Activated naive CD8-positive, alpha-beta T cell (primary cell): ENCODE measurements around the gene SPTB.
A peak's percentile ranks its signal among the peaks of the same experiment; 100 is the strongest.

Experiments
- H3K27ac Mint-ChIP-seq: one replicate; pipeline ENCODE4 v1.8.0; 2021; ENCODE audit warnings: mixed read lengths
- H3K27me3 Mint-ChIP-seq: one replicate; pipeline ENCODE4 v1.8.0; 2021; ENCODE audit warnings: mixed read lengths
- H3K36me3 Mint-ChIP-seq: one replicate; pipeline ENCODE4 v1.8.0; 2021; ENCODE audit warnings: mixed read lengths
- H3K4me1 Mint-ChIP-seq: one replicate; pipeline ENCODE4 v1.8.0; 2021; ENCODE audit warnings: low read depth, mixed read lengths
- H3K4me3 Mint-ChIP-seq: one replicate; pipeline ENCODE4 v1.8.0; 2021; ENCODE audit warnings: mild to moderate bottlenecking, mixed read lengths
- H3K9me3 Mint-ChIP-seq: one replicate; pipeline ENCODE4 v1.8.0; 2021; ENCODE audit warnings: low read depth, mixed read lengths

SPTB gene

DNA sequence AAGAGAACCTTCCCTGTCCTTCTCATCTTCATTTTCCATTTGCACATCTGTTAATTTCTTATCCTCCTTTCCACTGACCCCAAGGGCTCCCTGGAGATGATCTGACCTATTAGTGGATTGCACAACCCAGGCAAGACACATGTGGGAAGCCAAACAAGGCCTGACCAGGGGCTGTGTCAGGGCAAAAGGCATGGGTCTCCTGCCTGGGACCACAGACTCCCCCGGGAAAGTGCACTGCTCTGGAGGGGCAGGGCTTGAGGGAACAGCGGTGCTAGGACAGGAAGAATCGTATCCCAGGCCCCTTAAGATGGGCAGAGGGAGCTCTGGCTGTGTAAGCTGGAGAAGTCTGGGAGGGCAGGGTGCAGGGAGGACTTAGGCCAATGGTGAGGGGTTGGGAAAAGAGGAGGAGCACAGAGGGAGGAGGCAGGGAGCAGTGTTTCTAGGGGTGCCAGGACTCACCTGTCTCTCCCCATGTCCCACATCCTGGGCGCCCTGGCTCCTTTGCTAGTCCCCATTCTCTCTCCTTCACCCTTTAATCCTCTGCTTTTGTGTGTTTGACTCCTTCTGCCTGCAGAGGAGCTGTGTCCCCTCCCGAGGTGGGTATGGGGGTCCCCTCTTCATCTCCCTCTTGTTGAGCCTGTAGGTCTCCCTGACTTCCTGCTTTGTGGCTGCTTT lies 150.2 kb downstream of the SPTB start:
- no peaks in the 10 kb centered on the region for H3K27me3 Mint-ChIP-seq
- no peaks in the 10 kb centered on the region for H3K36me3 Mint-ChIP-seq
- no peak overlapping the region for H3K4me3 Mint-ChIP-seq
- H3K9me3 Mint-ChIP-seq = no peaks in the 10 kb centered on the region
- H3K27ac Mint-ChIP-seq = no peak overlapping the region
- H3K4me1 Mint-ChIP-seq = peaks cover 8% of the 10 kb centered on the region

DNA sequence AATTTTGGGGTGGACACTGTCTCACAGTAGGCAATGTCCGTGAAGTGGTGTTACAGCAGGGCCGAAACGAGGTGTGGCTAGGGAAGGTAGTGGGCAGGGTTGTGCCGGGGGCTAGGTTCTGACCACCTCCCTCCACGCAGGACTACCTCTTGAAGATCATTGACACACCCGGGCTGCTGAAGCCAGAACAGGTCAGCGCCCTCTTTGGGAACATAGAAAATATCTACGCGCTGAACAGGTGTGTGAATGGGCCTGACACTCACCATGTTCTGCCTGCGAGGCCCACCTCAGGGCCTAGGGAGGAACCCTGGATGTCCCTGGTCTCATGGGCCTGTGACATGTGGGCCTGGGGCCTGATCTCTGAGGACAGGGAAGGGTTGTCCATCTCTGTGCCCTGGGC lies 150.9 kb downstream of the SPTB start:
- peaks cover 13% of the 10 kb centered on the region for H3K4me1 Mint-ChIP-seq
- H3K36me3 Mint-ChIP-seq = no peaks in the 10 kb centered on the region
- H3K27me3 Mint-ChIP-seq = no peaks in the 10 kb centered on the region
- no peak overlapping the region for H3K27ac Mint-ChIP-seq
- H3K4me3 Mint-ChIP-seq = no peak overlapping the region
- no peaks in the 10 kb centered on the region for H3K9me3 Mint-ChIP-seq

DNA sequence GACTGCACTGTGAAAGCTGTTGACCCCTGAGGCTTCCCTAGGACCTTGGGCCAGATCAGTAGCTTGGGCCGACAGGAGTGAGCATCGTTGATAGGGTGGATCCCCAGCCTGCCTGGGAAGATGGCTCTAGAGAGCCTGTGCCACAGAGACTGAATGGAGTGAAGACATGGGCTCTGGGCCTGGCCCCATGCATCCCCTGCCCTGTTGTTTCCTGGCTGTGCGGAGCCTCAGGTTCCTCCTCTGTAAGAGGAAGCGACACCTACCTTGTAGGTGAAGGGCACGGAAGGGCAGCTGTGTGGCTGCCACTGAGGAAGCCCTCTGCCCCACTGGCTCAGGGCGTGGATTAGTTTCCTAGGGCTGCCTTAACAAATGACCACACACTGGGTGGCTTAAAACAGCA lies 151.6 kb downstream of the SPTB start:
- no peak overlapping the region for H3K27ac Mint-ChIP-seq
- no peaks in the 10 kb centered on the region for H3K27me3 Mint-ChIP-seq
- H3K4me3 Mint-ChIP-seq = no peak overlapping the region
- no peaks in the 10 kb centered on the region for H3K9me3 Mint-ChIP-seq
- no peaks in the 10 kb centered on the region for H3K36me3 Mint-ChIP-seq
- peaks cover 17% of the 10 kb centered on the region for H3K4me1 Mint-ChIP-seq

DNA sequence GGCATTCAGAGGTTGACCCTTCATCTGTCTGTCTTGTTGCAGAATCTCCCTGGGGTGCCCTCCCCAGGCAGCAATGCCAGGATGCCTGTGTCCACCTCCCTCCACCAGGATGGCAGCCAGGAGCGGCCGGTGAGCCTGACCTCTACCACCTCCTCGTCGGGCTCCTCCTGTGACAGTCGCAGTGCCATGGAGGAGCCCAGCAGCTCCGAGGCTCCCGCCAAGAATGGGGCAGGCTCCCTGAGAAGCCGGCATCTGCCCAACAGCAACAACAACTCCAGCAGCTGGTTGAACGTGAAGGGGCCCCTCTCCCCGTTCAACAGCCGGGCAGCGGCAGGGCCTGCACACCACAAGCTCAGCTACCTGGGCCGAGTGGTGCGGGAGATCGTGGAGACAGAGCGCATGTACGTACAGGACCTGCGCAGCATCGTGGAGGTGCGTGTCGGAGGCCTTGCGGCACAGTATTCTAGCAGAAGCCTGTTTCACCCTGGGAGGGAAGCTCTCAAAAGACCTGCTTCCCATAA lies 152.1 kb downstream of the SPTB start:
- peaks cover 21% of the 10 kb centered on the region for H3K4me1 Mint-ChIP-seq
- no peaks in the 10 kb centered on the region for H3K36me3 Mint-ChIP-seq
- no peaks in the 10 kb centered on the region for H3K9me3 Mint-ChIP-seq
- no peak overlapping the region for H3K27ac Mint-ChIP-seq
- H3K4me3 Mint-ChIP-seq = no peak overlapping the region
- H3K27me3 Mint-ChIP-seq = no peaks in the 10 kb centered on the region

DNA sequence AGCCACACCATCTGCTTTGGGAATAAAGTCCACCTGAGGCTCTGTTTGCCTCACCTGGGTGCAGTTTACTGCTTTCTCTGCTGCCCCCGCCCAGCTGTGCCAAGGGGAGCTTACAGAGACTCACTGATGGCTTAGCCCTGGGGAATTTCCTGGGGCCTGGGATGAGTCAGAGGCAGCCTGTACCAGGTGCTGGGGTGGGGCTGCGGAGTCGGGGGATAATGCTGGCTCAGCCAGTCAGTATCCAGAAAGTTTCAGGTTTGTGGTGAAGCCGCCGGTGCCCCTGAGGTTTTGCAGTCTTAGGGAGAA lies 153.2 kb downstream of the SPTB start:
- no peaks in the 10 kb centered on the region for H3K9me3 Mint-ChIP-seq
- no peak overlapping the region for H3K27ac Mint-ChIP-seq
- H3K4me1 Mint-ChIP-seq = peaks cover 24% of the 10 kb centered on the region
- no peak overlapping the region for H3K4me3 Mint-ChIP-seq
- no peaks in the 10 kb centered on the region for H3K36me3 Mint-ChIP-seq
- no peaks in the 10 kb centered on the region for H3K27me3 Mint-ChIP-seq

DNA sequence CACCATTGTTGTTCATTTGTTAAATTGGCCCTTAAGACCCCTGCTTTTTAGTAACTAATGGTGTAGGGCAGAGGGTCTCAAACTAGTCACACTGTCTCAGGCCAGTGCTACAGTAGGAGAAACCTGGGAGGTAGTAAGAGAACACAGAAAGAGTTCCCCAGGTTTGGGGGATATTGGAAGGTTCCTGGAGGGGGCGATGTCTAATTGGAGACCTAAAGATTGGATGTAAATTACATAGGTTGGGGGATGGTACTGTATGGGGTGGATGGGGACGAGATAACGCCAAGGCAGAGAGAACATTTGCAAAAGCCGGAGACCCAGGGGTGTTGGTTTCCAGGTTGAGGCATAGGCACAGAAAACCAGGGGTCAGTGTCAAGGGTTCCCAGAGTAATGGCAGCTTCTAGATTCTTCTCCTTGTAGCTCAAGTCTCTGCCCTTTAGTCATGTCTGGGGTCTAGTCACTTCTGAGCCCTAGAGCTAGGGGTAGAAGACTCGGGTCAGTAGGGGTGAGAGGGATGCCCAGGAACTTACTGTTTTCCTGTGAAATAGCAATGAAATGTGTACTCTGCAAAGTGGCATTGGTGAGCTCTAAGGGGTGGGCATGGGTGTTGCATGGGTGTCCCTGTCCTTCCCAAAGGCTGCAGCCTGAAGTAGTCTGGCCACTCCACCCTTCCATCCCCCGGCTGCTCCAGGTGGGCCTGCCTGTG lies 153.7 kb downstream of the SPTB start:
- no peaks in the 10 kb centered on the region for H3K36me3 Mint-ChIP-seq
- no peaks in the 10 kb centered on the region for H3K9me3 Mint-ChIP-seq
- no peak overlapping the region for H3K27ac Mint-ChIP-seq
- H3K27me3 Mint-ChIP-seq = no peaks in the 10 kb centered on the region
- no peak overlapping the region for H3K4me3 Mint-ChIP-seq
- H3K4me1 Mint-ChIP-seq = peaks cover 24% of the 10 kb centered on the region

DNA sequence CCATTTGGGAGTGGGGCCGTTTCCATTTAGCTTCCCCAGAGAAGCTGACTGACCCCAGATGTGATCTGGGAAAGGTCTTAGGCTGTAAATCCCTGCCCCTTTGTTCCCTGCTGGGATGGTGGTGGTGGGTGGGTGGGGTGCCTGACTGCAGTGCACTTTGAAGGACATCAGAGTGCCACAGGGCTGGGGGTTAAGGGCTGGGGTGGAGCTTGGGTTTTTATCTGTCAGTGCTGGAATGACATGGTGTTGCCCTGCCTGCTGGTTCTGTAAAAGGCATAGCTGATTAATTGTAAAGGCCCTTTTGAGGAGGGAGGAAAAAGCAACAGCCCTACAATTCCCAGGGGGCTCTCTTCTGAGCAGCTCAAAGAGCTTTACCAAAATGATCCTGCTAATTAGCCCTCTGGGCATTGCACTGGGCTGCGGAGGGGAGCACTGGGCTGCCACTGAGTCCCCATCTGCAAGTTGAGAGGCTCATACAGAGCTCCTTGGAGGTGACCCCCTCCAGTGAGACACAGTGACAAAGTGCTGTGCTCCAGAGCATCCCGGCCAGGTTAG lies 154.4 kb downstream of the SPTB start:
- no peak overlapping the region for H3K4me3 Mint-ChIP-seq
- H3K27me3 Mint-ChIP-seq = no peaks in the 10 kb centered on the region
- no peaks in the 10 kb centered on the region for H3K9me3 Mint-ChIP-seq
- H3K4me1 Mint-ChIP-seq = peaks cover 25% of the 10 kb centered on the region
- H3K36me3 Mint-ChIP-seq = no peaks in the 10 kb centered on the region
- H3K27ac Mint-ChIP-seq = no peak overlapping the region

DNA sequence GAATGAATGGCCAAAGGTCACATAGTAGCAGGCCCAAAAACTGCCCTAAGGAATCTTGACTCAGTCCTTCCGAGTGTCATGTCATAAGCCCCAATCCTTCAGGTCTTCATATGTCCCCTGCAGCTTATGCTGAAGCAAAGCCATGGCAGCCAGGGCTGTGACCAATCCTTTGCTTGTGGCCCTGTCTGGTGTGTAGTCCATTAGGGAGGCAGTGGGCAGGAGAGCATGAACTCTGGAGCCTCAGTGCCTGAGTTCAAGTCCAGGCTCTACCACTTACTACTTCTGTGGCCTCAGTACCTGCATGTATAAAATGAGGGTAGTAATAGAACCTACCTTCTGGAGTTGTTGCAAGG lies 155.2 kb downstream of the SPTB start:
- H3K9me3 Mint-ChIP-seq = no peaks in the 10 kb centered on the region
- H3K4me3 Mint-ChIP-seq = no peak overlapping the region
- no peak overlapping the region for H3K27ac Mint-ChIP-seq
- H3K36me3 Mint-ChIP-seq = no peaks in the 10 kb centered on the region
- peaks cover 25% of the 10 kb centered on the region for H3K4me1 Mint-ChIP-seq
- no peaks in the 10 kb centered on the region for H3K27me3 Mint-ChIP-seq

DNA sequence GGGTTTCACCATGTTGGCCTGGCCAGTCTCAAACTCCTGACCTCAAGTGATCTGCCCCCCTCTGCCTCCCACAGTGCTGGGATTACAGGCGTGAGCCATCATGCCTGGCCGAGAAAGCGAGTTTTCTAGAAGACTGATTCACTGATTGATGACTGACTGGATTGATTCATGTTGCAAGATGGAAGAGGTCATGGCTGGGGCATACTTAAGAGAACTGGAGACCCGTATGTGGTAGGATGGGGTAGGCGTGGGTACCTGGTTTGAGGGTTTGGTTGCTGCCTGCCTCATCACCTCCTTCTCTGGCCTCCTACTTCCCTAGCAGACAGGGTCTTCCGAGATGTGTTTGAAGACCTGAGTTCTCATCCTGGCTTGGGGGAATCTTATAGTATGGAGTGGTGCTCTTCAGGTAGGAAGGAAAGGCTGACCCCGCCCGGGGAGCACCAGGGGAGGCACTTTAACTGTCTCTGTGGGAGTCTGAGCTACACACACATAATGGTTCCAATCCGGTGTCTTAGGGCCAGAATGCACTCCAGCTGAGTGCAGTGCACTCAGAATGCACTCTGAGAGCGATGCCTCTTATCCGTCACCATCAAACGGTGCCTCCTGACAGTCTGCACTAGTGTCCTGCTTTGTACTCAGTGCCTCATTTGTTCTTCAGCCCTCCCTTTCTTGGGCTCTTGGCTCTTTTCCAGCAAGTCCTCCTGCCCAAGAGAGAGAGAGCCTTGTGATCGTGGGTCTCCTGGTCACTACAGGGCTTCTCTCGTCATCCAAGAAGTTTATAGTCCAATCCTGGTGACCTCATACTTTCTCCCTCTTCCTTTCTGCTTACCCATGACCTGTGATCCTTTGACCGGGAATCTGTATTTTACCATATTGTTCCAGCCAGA lies 155.8 kb downstream of the SPTB start:
- Mint-ChIP-seq H3K9me3 (no peaks in the 10 kb centered on the region), H3K4me3 (no peak overlapping the region), H3K36me3 (no peaks in the 10 kb centered on the region), H3K4me1 (peaks cover 25% of the 10 kb centered on the region), H3K27ac (peak overlapping the region; percentile 28), H3K27me3 (no peaks in the 10 kb centered on the region)

DNA sequence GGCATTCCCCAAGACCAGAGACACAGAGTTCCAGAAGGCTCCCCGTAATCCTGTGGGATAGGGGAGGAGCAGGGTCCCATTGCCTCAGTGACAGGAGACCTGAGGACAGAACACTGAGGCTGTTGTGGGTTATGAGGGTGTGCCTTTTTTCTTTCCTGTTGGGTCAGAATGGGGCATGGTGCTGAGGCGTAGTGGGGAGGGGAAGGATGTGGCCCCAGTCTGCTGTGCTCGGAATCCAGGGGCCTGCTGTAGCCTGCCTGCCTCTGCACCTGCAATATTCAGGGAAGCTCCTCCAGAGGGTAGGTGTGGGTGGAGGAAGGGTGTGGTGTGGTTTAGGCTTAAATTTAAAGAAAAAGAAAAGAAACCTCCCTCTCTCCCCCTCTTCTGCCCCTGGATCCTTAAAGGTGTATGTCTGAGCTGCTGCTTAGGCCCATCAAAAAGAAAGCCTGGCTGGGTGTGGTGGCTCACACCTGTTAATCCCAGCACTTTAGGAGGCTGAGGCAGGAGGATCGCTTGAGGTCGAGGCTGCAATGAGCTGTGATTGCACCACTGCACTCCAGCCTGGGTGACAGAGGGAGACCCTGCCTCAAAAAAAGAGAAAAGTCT lies 156.8 kb downstream of the SPTB start:
- H3K27ac Mint-ChIP-seq = no peak overlapping the region
- H3K4me1 Mint-ChIP-seq = peaks cover 25% of the 10 kb centered on the region
- no peaks in the 10 kb centered on the region for H3K9me3 Mint-ChIP-seq
- no peak overlapping the region for H3K4me3 Mint-ChIP-seq
- no peaks in the 10 kb centered on the region for H3K27me3 Mint-ChIP-seq
- H3K36me3 Mint-ChIP-seq = no peaks in the 10 kb centered on the region

DNA sequence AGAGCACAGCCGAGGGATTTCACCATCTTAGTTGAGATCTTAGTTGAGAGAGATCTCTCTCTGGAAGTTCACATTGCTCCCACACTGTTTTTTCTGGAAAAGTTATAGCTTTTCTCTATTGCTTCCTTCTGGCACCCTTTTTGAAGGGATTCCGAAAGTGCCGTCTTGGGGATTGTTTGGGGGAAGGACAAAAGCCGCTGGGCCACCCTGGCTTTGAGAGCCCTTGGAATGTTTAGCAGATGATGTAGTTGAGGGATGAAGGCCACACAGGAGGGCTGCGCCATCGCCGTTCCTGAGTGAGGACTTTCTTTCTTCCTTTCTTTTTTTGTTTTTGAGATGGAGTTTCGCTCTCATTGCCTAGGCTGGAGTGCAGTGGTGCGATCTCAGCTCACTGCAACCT lies 157.8 kb downstream of the SPTB start:
- Mint-ChIP-seq H3K9me3 (no peaks in the 10 kb centered on the region), H3K4me3 (no peak overlapping the region), H3K4me1 (peaks cover 25% of the 10 kb centered on the region), H3K27me3 (no peaks in the 10 kb centered on the region), H3K27ac (no peak overlapping the region), H3K36me3 (no peaks in the 10 kb centered on the region)

DNA sequence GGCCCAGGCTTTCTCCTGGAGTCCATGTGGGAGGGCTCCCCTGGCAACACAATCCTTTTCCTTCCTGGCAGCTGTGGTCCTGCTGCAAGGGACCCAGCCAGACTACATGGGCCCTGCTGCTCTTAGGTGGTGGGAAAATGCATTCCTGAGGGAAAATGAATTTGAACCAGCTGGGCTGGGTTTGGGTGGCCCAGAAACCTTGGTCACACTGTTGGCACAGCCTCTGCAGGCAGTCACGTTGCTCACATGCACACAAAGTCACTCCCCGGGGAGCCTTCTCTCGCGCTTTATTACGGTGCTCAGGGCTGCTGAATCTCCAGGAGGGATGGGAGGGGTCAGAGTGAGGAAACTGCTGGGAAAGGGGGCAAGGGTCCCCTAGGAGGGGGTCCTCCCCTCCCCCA lies 158.3 kb downstream of the SPTB start:
- Mint-ChIP-seq H3K4me3 (no peak overlapping the region), H3K27me3 (no peaks in the 10 kb centered on the region), H3K9me3 (no peaks in the 10 kb centered on the region), H3K4me1 (peaks cover 25% of the 10 kb centered on the region), H3K36me3 (no peaks in the 10 kb centered on the region), H3K27ac (no peak overlapping the region)

DNA sequence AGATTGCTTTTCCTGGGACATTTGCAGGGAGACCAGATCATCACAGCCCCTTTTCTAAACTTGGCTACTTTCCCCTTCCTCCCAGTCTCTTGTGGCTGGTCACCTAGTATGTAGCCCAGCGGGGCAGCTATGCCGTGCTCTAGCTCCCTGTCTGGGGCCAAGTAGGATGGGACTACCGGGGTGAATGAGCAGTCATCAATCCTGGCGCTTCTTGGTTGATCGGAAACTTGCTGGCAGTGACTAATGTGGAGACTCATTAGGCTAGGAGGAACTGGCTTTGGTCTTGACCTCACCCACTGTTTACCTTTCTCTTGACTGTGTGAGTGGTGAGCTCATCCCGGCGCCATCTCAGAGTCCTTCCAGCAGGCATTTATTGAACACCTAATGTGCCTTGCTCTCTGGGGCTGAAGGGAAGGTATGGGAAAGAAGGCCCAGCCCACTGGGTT lies 159.6 kb downstream of the SPTB start:
- H3K27me3 Mint-ChIP-seq = no peaks in the 10 kb centered on the region
- no peaks in the 10 kb centered on the region for H3K9me3 Mint-ChIP-seq
- H3K36me3 Mint-ChIP-seq = no peaks in the 10 kb centered on the region
- H3K4me3 Mint-ChIP-seq = no peak overlapping the region
- H3K4me1 Mint-ChIP-seq = peaks cover 22% of the 10 kb centered on the region
- H3K27ac Mint-ChIP-seq = no peak overlapping the region

DNA sequence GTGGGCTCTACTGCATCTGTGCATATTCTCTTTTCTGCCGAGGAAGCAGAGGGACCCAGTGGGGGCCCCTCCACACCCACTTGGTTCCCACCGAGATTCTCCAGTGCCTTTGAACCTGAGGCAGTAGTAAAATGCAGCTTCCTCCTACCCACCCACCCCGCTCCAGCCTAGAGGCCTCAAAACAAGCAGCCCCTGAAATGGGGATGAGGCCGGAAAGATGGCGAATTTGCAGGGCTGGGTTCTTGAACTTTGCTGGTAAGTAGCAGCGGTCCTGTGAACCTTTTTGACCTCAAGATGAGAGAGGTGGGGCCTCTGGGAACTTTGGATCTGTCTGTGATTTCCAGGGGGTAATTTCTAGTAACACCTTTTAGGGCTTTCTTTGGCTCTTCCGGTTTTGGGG lies 160.1 kb downstream of the SPTB start:
- H3K9me3 Mint-ChIP-seq = no peaks in the 10 kb centered on the region
- no peak overlapping the region for H3K27ac Mint-ChIP-seq
- H3K27me3 Mint-ChIP-seq = peaks cover 1% of the 10 kb centered on the region
- H3K4me3 Mint-ChIP-seq = no peak overlapping the region
- peaks cover under 1% of the 10 kb centered on the region for H3K36me3 Mint-ChIP-seq
- peaks cover 20% of the 10 kb centered on the region for H3K4me1 Mint-ChIP-seq

DNA sequence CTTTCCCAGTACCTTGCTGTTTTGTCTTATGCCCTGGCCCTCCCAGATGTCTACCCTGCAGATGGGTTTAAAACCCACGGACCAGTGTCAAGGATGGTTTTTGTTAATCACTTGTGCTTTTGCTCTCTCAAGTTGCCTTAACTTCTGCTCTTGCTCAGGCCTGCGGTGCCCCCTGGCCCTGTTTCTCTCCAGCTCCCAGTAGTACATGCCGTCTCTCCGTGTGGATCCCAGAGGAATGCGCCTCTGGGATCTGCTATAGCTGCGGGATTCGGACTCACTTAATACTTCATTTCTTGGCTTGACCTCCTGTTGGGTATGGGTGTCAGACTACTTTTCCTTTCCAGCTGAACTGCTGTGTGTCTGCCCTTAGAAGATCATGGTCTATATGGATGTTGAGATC lies 160.9 kb downstream of the SPTB start:
- H3K36me3 Mint-ChIP-seq = peaks cover 5% of the 10 kb centered on the region
- no peak overlapping the region for H3K27ac Mint-ChIP-seq
- H3K4me3 Mint-ChIP-seq = no peak overlapping the region
- peaks cover 12% of the 10 kb centered on the region for H3K4me1 Mint-ChIP-seq
- peaks cover 7% of the 10 kb centered on the region for H3K27me3 Mint-ChIP-seq
- peaks cover 7% of the 10 kb centered on the region for H3K9me3 Mint-ChIP-seq
